ENCODE measurements around the gene ADAM15.
A peak's percentile ranks its signal among the peaks of the same experiment; 100 is the strongest.

- no peak for TF ChIP-seq CTCF (IDR thresholded peaks at IDR 0.05; ENCODE audit: low read depth, low read length)
- no peak for TF ChIP-seq POLR2A (IDR thresholded peaks at IDR 0.05; ENCODE audit: extremely low read depth, insufficient read length)
- peak; percentile 22; the same call in 1 of the 2 replicates for TF ChIP-seq MAX (IDR thresholded peaks at IDR 0.05; ENCODE audit: low read depth, low read length)
- TF ChIP-seq MYC (IDR thresholded peaks at IDR 0.05; ENCODE audit: low read depth, low read length), result no peak
Observed at GRCh38 chr1:155010211-155010918, 40.8 kb upstream of the ADAM15 start.
